ENCODE data around the gene CHST6.
"Not testable (repeated sequence)": the region's sequence is repeated elsewhere in the genome, so short reads cannot be mapped to it uniquely, and the experiment has no call there.

The CHST6 gene

GRCh38 chr16:75495076-75495674 lies at the start of gene CHST6:
Gene CHST6, minus strand, starts transcription at chr16:75495441. Its CDS starts 15,613 bp downstream, at chr16:75479828.
- peak; percentile 81 for DNase-seq (ENCODE audit: low read depth, low spot score)

- DNase-seq (ENCODE audit: low read depth, low spot score), result not testable (repeated sequence)
Observed at GRCh38 chr16:75542462-75542861, 47.2 kb upstream of the CHST6 start.

- DNase-seq (ENCODE audit: low read depth, low spot score), result no peak
Observed at GRCh38 chr16:75541236-75541635, 46.0 kb upstream of the CHST6 start.

GRCh38 chr16:75538882-75539565 lies 43.8 kb upstream of the CHST6 start:
- DNase-seq (ENCODE audit: low read depth, low spot score), result not testable (repeated sequence)

GRCh38 chr16:75537776-75538175 lies 42.5 kb upstream of the CHST6 start:
- no peak for DNase-seq (ENCODE audit: low read depth, low spot score)

GRCh38 chr16:75535901-75536300 lies 40.7 kb upstream of the CHST6 start, which contains the start of gene CHST5:
Gene CHST5, minus strand, starts transcription at chr16:75536108. Its CDS starts 5,724 bp downstream, at chr16:75530384.
- DNase-seq (ENCODE audit: low read depth, low spot score), result no peak

GRCh38 chr16:75535211-75535843 lies 40.1 kb upstream of the CHST6 start:
- DNase-seq (ENCODE audit: low read depth, low spot score), result no peak

- no peak for DNase-seq (ENCODE audit: low read depth, low spot score)
Observed at GRCh38 chr16:75534560-75535205, 39.4 kb upstream of the CHST6 start.

- DNase-seq (ENCODE audit: low read depth, low spot score), result no peak
Observed at GRCh38 chr16:75532791-75533190, 37.5 kb upstream of the CHST6 start.

GRCh38 chr16:75532142-75532765 lies 37.0 kb upstream of the CHST6 start:
- DNase-seq (ENCODE audit: low read depth, low spot score), result no peak

GRCh38 chr16:75529959-75530358 lies 34.7 kb upstream of the CHST6 start:
- no peak for DNase-seq (ENCODE audit: low read depth, low spot score)

GRCh38 chr16:75529056-75529905 lies 34.0 kb upstream of the CHST6 start:
- no peak for DNase-seq (ENCODE audit: low read depth, low spot score)

- DNase-seq (ENCODE audit: low read depth, low spot score), result no peak
Observed at GRCh38 chr16:75527825-75528299, 32.6 kb upstream of the CHST6 start.

- DNase-seq (ENCODE audit: low read depth, low spot score), result no peak
Observed at GRCh38 chr16:75526032-75526790, 31.0 kb upstream of the CHST6 start.

GRCh38 chr16:75519175-75519574 lies 23.9 kb upstream of the CHST6 start:
- DNase-seq (ENCODE audit: low read depth, low spot score), result no peak

- peak; percentile 47 for DNase-seq (ENCODE audit: low read depth, low spot score)
Observed at GRCh38 chr16:75516189-75516966, 21.1 kb upstream of the CHST6 start.

GRCh38 chr16:75514296-75514695 lies 19.1 kb upstream of the CHST6 start:
- DNase-seq (ENCODE audit: low read depth, low spot score), result no peak

GRCh38 chr16:75506574-75506973 lies 11.3 kb upstream of the CHST6 start:
- DNase-seq (ENCODE audit: low read depth, low spot score), result no peak

- no peak for DNase-seq (ENCODE audit: low read depth, low spot score)
Observed at GRCh38 chr16:75506107-75506506, 10.9 kb upstream of the CHST6 start.

Data from ELF-1 (cell line).